HG03103 (cell line): ENCODE data around the gene FAM241A.
"Not testable (repeated sequence)": the region's sequence is repeated elsewhere in the genome, so short reads cannot be mapped to it uniquely, and the experiment has no call there.

ENCODE experiments used
- ATAC-seq: cut with Tn5 transposase; IDR thresholded peaks from one replicate; pipeline ENCODE4 v1.9.1; 2021; ENCODE audit warnings: low read depth; ENCODE audit not compliant: unreplicated experiment

Gene FAM241A

GRCh38 chr4:112145326-112145789, at the start of gene FAM241A:
TSS of gene FAM241A (plus strand) at chr4:112145454. CDS start at chr4:112145581, 127 bp downstream.
- ATAC-seq, result peak; percentile 86

GRCh38 chr4:112098841-112099530, 46.3 kb upstream of the FAM241A start:
- no peak for ATAC-seq

- ATAC-seq, result peak; percentile 77
These were observed 45.5 kb upstream of the FAM241A start for GRCh38 chr4:112099701-112100297.

- no peak for ATAC-seq
These were observed 42.3 kb upstream of the FAM241A start for GRCh38 chr4:112102875-112103370.

GRCh38 chr4:112105201-112105969, 39.9 kb upstream of the FAM241A start:
- no peak for ATAC-seq

GRCh38 chr4:112109360-112110058, 35.7 kb upstream of the FAM241A start:
- peak; percentile 56 for ATAC-seq

GRCh38 chr4:112110059-112110425, 35.2 kb upstream of the FAM241A start:
- ATAC-seq, result no peak

GRCh38 chr4:112111306-112111705, 33.9 kb upstream of the FAM241A start:
- no peak for ATAC-seq

- ATAC-seq, result not testable (repeated sequence)
These were observed 33.2 kb upstream of the FAM241A start for GRCh38 chr4:112112095-112112494.

- no peak for ATAC-seq
These were observed 32.6 kb upstream of the FAM241A start for GRCh38 chr4:112112590-112113170.

- ATAC-seq, result no peak
These were observed 31.4 kb upstream of the FAM241A start for GRCh38 chr4:112113864-112114263.

GRCh38 chr4:112114452-112114851, 30.8 kb upstream of the FAM241A start:
- no peak for ATAC-seq

- ATAC-seq, result no peak
These were observed 26.4 kb upstream of the FAM241A start for GRCh38 chr4:112118742-112119352.

GRCh38 chr4:112119353-112119783, 25.9 kb upstream of the FAM241A start:
- peak; percentile 82 for ATAC-seq

- no peak for ATAC-seq
These were observed 25.2 kb upstream of the FAM241A start for GRCh38 chr4:112120021-112120420.

GRCh38 chr4:112125416-112125815, 19.8 kb upstream of the FAM241A start:
- ATAC-seq, result no peak

- ATAC-seq, result no peak
These were observed 18.1 kb upstream of the FAM241A start for GRCh38 chr4:112127048-112127637.

GRCh38 chr4:112127803-112128202, 17.5 kb upstream of the FAM241A start:
- no peak for ATAC-seq

GRCh38 chr4:112128452-112128851, 16.8 kb upstream of the FAM241A start:
- ATAC-seq, result no peak
